K562 (cell line): Measurements from ENCODE around the gene HOXD9. TPM values are rescaled to one million over a fixed set of nuclear protein-coding genes. Genes with fewer than 3 reads are reported as not detected.

ENCODE experiments used
- ATAC-seq: fragments of 200-7000 bp; cut with Tn5 transposase; 3 replicates; pipeline ENCODE4 v1.9.1; 2020; ENCODE audit warnings: moderate library complexity
- BruUV-seq: library from RNA; stranded (reverse); fragments of 400-500 nt; replicated peaks from 2 replicates; lab custom pipeline; 2021; lab: Mats Ljungman, UMichigan
- CTCF ChIA-PET: fragments of 300-600 bp; formaldehyde crosslinking; extraction: SDS; loops from one replicate; lab custom pipeline; 2021; ENCODE audit warnings: low intra/inter-chr PET ratio; lab: Yijun Ruan, JAX
- POLR2A ChIA-PET: fragments of 300-600, 350-650 bp; sonication (Branson Sonifier 250); formaldehyde crosslinking; extraction: SDS; loops from one replicate; lab custom pipeline; 2021; ENCODE audit warnings: antibody characterized with exemption, inconsistent platforms; lab: Yijun Ruan, JAX
- DNase-seq, 4 experiments: peaks; one replicate each; pipeline versions ENCODE4 v3.0.0 to v3.0.0-alpha.2; 2011 to 2018; ENCODE audit warnings: low spot score in 3 of 4, mixed read lengths in 3 of 4; ENCODE audit errors: extremely low read depth in 1 of 4
- FAIRE-seq: peaks from 2 replicates; lab custom pipeline; 2011; peaks lifted over from hg19 to GRCh38; lab: Jason Lieb, UNC
- H2AFZ ChIP-seq: 2 replicates; pipeline ENCODE4 v1.6.0; 2011; ENCODE audit warnings: low read depth, low read length, control low read depth, inconsistent platforms
- H3K27ac ChIP-seq: fragments of 200-600 bp; 3 replicates; pipeline ENCODE4 v1.8.0; 2011; ENCODE audit warnings: low read depth, mild to moderate bottlenecking, control low read depth, inconsistent platforms, low read length, moderate library complexity, mixed read lengths; ENCODE audit errors: extremely low read depth
- H3K27me3 ChIP-seq, 2 experiments: fragments of 300-600 bp in 1 of 2; 2 replicates in 1 of 2; 3 replicates in 1 of 2; pipeline versions ENCODE4 v1.6.0 to v1.8.0; 2011; ENCODE audit warnings: inconsistent platforms in 2 of 2, low read length in 2 of 2, mild to moderate bottlenecking in 1 of 2, mixed read lengths in 1 of 2, moderate library complexity in 1 of 2; ENCODE audit not compliant: control insufficient read depth in 2 of 2, insufficient read depth in 2 of 2
- H3K36me3 ChIP-seq: fragments of 300-600 bp; 3 replicates; pipeline ENCODE4 v1.8.0; 2011; ENCODE audit warnings: mild to moderate bottlenecking, low read length, inconsistent platforms; ENCODE audit not compliant: control insufficient read depth, insufficient read depth
- H3K4me1 ChIP-seq, 2 experiments: fragments of 200-600 bp in 1 of 2; replicated peaks in 1 of 2; 2 replicates in 1 of 2; 3 replicates in 1 of 2; pipeline versions ENCODE4 v1.5.1 to v1.8.0; 2011; ENCODE audit warnings: inconsistent platforms in 2 of 2, low read length in 2 of 2, mild to moderate bottlenecking in 1 of 2, mixed read lengths in 1 of 2, moderate library complexity in 1 of 2; ENCODE audit not compliant: control insufficient read depth in 2 of 2, insufficient read depth in 2 of 2
- H3K4me2 ChIP-seq: 2 replicates; pipeline ENCODE4 v1.6.1; 2011; ENCODE audit warnings: low read length, control low read depth, inconsistent platforms, mixed read lengths; ENCODE audit not compliant: insufficient read depth
- H3K4me3 ChIP-seq: fragments of 200-600 bp; sonication (generic), shearing (Covaris generic); 2 replicates; pipeline ENCODE4 v1.5.1; 2016; ENCODE audit warnings: control low read depth, inconsistent platforms
- H3K79me2 ChIP-seq: fragments of 200-600 bp; 3 replicates; pipeline ENCODE4 v1.8.0; 2011; ENCODE audit warnings: low read length, inconsistent platforms; ENCODE audit not compliant: control insufficient read depth, insufficient read depth
- H3K9ac ChIP-seq, 2 experiments: 2 replicates each; pipeline versions ENCODE4 v1.6.0 to v1.6.1; 2011; ENCODE audit warnings: low read depth in 2 of 2, low read length in 2 of 2, control low read depth in 1 of 2, inconsistent platforms in 1 of 2, mild to moderate bottlenecking in 1 of 2, mixed read lengths in 1 of 2; ENCODE audit not compliant: insufficient read depth in 1 of 2
- H3K9me1 ChIP-seq: one replicate; pipeline ENCODE4 v1.6.0; 2011; ENCODE audit warnings: inconsistent platforms, mild to moderate bottlenecking, low read length, moderate library complexity; ENCODE audit not compliant: control insufficient read depth, insufficient read depth
- H3K9me3 ChIP-seq: replicated peaks from 2 replicates; pipeline ENCODE4 v1.5.1; 2011; ENCODE audit warnings: low read depth, low read length, inconsistent platforms; ENCODE audit not compliant: control insufficient read depth, insufficient read depth
- H4K20me1 ChIP-seq: replicated peaks from 2 replicates; pipeline ENCODE4 v1.6.1; 2011; ENCODE audit warnings: low read length, inconsistent platforms, mixed read lengths; ENCODE audit not compliant: control insufficient read depth, insufficient read depth
- IRF1 ChIP-seq: sonication (generic); formaldehyde crosslinking; IDR thresholded peaks from 2 replicates; pipeline ENCODE4 v1.8.0; 2022; ENCODE audit warnings: missing genetic modification reagents, mild to moderate bottlenecking, borderline replicate concordance
- NFATC3 ChIP-seq: fragments of 450-650 bp; IDR thresholded peaks from 2 replicates; pipeline ENCODE4 v1.6.1; 2017; ENCODE audit warnings: mild to moderate bottlenecking
- SOX6 ChIP-seq: fragments of 450-650 bp; IDR thresholded peaks from 2 replicates; pipeline ENCODE4 v1.6.1; 2014; ENCODE audit warnings: mild to moderate bottlenecking
- TEAD4 ChIP-seq, 2 experiments: sonication (generic) in 1 of 2; formaldehyde crosslinking in 1 of 2; IDR thresholded peaks; 2 replicates each; pipeline versions ENCODE4 v1.6.1 to v1.8.0; 2012 to 2022; ENCODE audit warnings: borderline replicate concordance in 1 of 2, inconsistent platforms in 1 of 2, low read length in 1 of 2, mild to moderate bottlenecking in 1 of 2, missing genetic modification reagents in 1 of 2
- ZBTB7A ChIP-seq: IDR thresholded peaks from 2 replicates; pipeline ENCODE4 v1.6.1; 2011; ENCODE audit warnings: low read depth, mild to moderate bottlenecking, low read length, moderate library complexity, borderline replicate concordance; ENCODE audit not compliant: control insufficient read depth
- ZFP91 ChIP-seq: sonication (generic); formaldehyde crosslinking; IDR thresholded peaks from 2 replicates; pipeline ENCODE4 v1.8.0; 2022; ENCODE audit warnings: mild to moderate bottlenecking, missing genetic modification reagents
- ZNF511 ChIP-seq: sonication (generic); formaldehyde crosslinking; IDR thresholded peaks from 2 replicates; pipeline ENCODE4 v1.8.0; 2022; ENCODE audit warnings: mild to moderate bottlenecking, missing genetic modification reagents
- WGBS: fragments of 100-300 bp; shearing (Covaris generic); methylation state at CpG from one replicate; pipeline ENCODE4 v1.1.6; 2016; ENCODE audit warnings: low coverage, mixed read lengths; ENCODE audit not compliant: insufficient coverage; ENCODE audit errors: missing lambda C conversion rate; 5-methylcytosine and 5-hydroxymethylcytosine counted together
- in situ Hi-C: fragments of 300-500 bp; cut with MboI; formaldehyde crosslinking; loops from 4 replicates; pipeline ENCODE4 v1.15.0; 2018; ENCODE audit warnings: inconsistent platforms, mixed read lengths
- intact Hi-C: fragments of 100-400 bp; cut with micrococcal nuclease; formaldehyde crosslinking; loops from 2 replicates; pipeline ENCODE4 v1.14.2; 2022
- polyA plus RNA-seq, 8 experiments: library from polyadenylated mRNA; depleted of rRNA in 4 of 8; stranded (reverse) in 5 of 8; unstranded in 3 of 8; fragments of >200 nt; fragmentation: Nextera tagmentation in 2 of 8; fragmentation: Illumina TruSeq in 1 of 8; extraction: Ambion mirVana in 2 of 8; extraction: Trizol in 1 of 8; gene quantifications; 2 replicates each; pipeline versions ENCODE4 v1.2.1 to v1.2.3, GENCODE V29; 2011 to 2014; ENCODE audit warnings: inconsistent platforms in 1 of 8, missing spikeins in 1 of 8
- total RNA-seq, 7 experiments: library from RNA; depleted of rRNA in 6 of 7; stranded (reverse); fragments of >200 nt in 6 of 7; fragmentation: Illumina TruSeq in 2 of 7; extraction: Trizol in 2 of 7; gene quantifications; 2 replicates each; pipeline versions ENCODE4 v1.2.1 to v1.2.3, GENCODE V29; 2011 to 2021; ENCODE audit warnings: low replicate concordance in 1 of 7
- TF ChIP-seq, protein P1 (sequence below): fragments of 250-450 bp; sonication (Bioruptor Pico); IDR thresholded peaks from 2 replicates; pipeline ENCODE4 v1.5.0; 2021; ENCODE audit warnings: mild to moderate bottlenecking, borderline replicate concordance
- TF ChIP-seq, protein P2 (sequence below): fragments of 250-450 bp; sonication (Bioruptor Pico); IDR thresholded peaks from 2 replicates; pipeline ENCODE4 v1.5.0; 2020; ENCODE audit warnings: mild to moderate bottlenecking, borderline replicate concordance
- TF ChIP-seq, protein P3 (sequence below): fragments of 450-650 bp; formaldehyde crosslinking; IDR thresholded peaks from 2 replicates; pipeline ENCODE4 v1.4.0; 2022; ENCODE audit warnings: mild to moderate bottlenecking, moderate library complexity

Gene HOXD9
- total and polyA plus RNA-seq, 9 of the 15 experiments (the other 6 are each of a cell fraction or from before 2014, with no cell fraction given): not detected

GRCh38 chr2:176145085-176145969 is 22.8 kb downstream of the HOXD9 start:
- intact Hi-C loops: loop anchor here (10.0 kb wide), 2 partner anchors 229 to 1609 kb away; no protein-coding TSS in a partner anchor
- Histone ChIP-seq H3K27me3 (peaks cover 41 to 49% of the 10 kb centered on the region in 2 experiments), H3K36me3 (no peaks in the 10 kb centered on the region), H4K20me1 (no peaks in the 10 kb centered on the region; the same call in 1 of the 2 replicates), H3K79me2 (no peaks in the 10 kb centered on the region), H3K4me2 (no peak overlapping the region), H2AFZ (no peak overlapping the region), H3K27ac (no peak overlapping the region), H3K4me1 (peaks cover 0 to 6% of the 10 kb centered on the region in 2 experiments; a peak in 2 of 5 replicates), H3K4me3 (no peak overlapping the region), H3K9me3 (no peaks in the 10 kb centered on the region; the same call in 1 of the 2 replicates), H3K9ac (no peak overlapping the region), H3K9me1 (no peaks in the 10 kb centered on the region)
- in situ Hi-C loops: loop anchor here (25.0 kb wide), 2 partner anchors 667 to 1617 kb away; no protein-coding TSS in a partner anchor
- BruUV-seq: no TSS peak
- no peak for ATAC-seq
- no peak for FAIRE-seq
- no peak for DNase-seq
- CTCF ChIA-PET: no interaction called here
- POLR2A ChIA-PET: interaction anchor here (0.6 kb wide), 2 partner anchors 270 to 309 kb away, joined by 3 read pairs; no protein-coding TSS in a partner anchor
- WGBS: 0% methylated on average over 4 of the region's 4 CpGs
- TF ChIP-seq TEAD4 (IDR thresholded peaks at IDR 0.05; ENCODE audit: low read length) (no peak), TEAD4 (CRISPR knock-in tag; IDR thresholded peaks at IDR 0.05; ENCODE audit: borderline replicate concordance) (no peak), ZNF511 (no peak), NFATC3 (no peak), IRF1 (CRISPR knock-in tag) (no peak), SOX6 (no peak), ZFP91 (CRISPR knock-in tag) (no peak), ZBTB7A (no peak)
- TF ChIP-seq, protein P1, sequence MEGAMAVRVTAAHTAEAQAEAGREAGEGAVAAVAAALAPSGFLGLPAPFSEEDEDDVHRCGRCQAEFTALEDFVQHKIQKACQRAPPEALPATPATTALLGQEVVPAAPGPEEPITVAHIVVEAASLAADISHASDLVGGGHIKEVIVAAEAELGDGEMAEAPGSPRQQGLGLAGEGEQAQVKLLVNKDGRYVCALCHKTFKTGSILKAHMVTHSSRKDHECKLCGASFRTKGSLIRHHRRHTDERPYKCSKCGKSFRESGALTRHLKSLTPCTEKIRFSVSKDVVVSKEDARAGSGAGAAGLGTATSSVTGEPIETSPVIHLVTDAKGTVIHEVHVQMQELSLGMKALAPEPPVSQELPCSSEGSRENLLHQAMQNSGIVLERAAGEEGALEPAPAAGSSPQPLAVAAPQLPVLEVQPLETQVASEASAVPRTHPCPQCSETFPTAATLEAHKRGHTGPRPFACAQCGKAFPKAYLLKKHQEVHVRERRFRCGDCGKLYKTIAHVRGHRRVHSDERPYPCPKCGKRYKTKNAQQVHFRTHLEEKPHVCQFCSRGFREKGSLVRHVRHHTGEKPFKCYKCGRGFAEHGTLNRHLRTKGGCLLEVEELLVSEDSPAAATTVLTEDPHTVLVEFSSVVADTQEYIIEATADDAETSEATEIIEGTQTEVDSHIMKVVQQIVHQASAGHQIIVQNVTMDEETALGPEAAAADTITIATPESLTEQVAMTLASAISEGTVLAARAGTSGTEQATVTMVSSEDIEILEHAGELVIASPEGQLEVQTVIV: no peak
- TF ChIP-seq, protein P2, sequence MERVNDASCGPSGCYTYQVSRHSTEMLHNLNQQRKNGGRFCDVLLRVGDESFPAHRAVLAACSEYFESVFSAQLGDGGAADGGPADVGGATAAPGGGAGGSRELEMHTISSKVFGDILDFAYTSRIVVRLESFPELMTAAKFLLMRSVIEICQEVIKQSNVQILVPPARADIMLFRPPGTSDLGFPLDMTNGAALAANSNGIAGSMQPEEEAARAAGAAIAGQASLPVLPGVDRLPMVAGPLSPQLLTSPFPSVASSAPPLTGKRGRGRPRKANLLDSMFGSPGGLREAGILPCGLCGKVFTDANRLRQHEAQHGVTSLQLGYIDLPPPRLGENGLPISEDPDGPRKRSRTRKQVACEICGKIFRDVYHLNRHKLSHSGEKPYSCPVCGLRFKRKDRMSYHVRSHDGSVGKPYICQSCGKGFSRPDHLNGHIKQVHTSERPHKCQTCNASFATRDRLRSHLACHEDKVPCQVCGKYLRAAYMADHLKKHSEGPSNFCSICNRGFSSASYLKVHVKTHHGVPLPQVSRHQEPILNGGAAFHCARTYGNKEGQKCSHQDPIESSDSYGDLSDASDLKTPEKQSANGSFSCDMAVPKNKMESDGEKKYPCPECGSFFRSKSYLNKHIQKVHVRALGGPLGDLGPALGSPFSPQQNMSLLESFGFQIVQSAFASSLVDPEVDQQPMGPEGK (CRISPR knock-in tag): no peak
- TF ChIP-seq, protein P3, sequence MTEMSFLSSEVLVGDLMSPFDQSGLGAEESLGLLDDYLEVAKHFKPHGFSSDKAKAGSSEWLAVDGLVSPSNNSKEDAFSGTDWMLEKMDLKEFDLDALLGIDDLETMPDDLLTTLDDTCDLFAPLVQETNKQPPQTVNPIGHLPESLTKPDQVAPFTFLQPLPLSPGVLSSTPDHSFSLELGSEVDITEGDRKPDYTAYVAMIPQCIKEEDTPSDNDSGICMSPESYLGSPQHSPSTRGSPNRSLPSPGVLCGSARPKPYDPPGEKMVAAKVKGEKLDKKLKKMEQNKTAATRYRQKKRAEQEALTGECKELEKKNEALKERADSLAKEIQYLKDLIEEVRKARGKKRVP (CRISPR knock-in tag): no peak
